Measurements from ENCODE around the gene CDH23.

CDH23 gene

GRCh38 chr10:71820966-71821365, 424.2 kb downstream of the CDH23 start:
- no peak for DNase-seq (ENCODE audit: low read depth)

GRCh38 chr10:71821909-71822763, 425.4 kb downstream of the CDH23 start:
- no peak for DNase-seq (ENCODE audit: low read depth)

- DNase-seq (ENCODE audit: low read depth), result no peak
These were observed 426.6 kb downstream of the CDH23 start for GRCh38 chr10:71823356-71823755.

- DNase-seq (ENCODE audit: low read depth), result no peak
These were observed 427.6 kb downstream of the CDH23 start for GRCh38 chr10:71824333-71824732.

- DNase-seq (ENCODE audit: low read depth), result no peak
These were observed 428.5 kb downstream of the CDH23 start for GRCh38 chr10:71825217-71825616.

- DNase-seq (ENCODE audit: low read depth), result no peak
These were observed 431.1 kb downstream of the CDH23 start for GRCh38 chr10:71827852-71828251.

- DNase-seq (ENCODE audit: low read depth), result no peak
These were observed 432.0 kb downstream of the CDH23 start for GRCh38 chr10:71828702-71829101.

GRCh38 chr10:71829171-71829570, 432.5 kb downstream of the CDH23 start:
- DNase-seq (ENCODE audit: low read depth), result no peak

GRCh38 chr10:71829896-71830295, 433.2 kb downstream of the CDH23 start:
- DNase-seq (ENCODE audit: low read depth), result no peak

- no peak for DNase-seq (ENCODE audit: low read depth)
These were observed 434.0 kb downstream of the CDH23 start for GRCh38 chr10:71830726-71831125.

- no peak for DNase-seq (ENCODE audit: low read depth)
These were observed 435.2 kb downstream of the CDH23 start for GRCh38 chr10:71831646-71832552.

GRCh38 chr10:71832967-71833366, 436.2 kb downstream of the CDH23 start:
- no peak for DNase-seq (ENCODE audit: low read depth)

GRCh38 chr10:71833451-71834342, 437.0 kb downstream of the CDH23 start:
- no peak for DNase-seq (ENCODE audit: low read depth)

- DNase-seq (ENCODE audit: low read depth), result no peak
These were observed 437.6 kb downstream of the CDH23 start for GRCh38 chr10:71834343-71834674.

GRCh38 chr10:71835671-71836595, 439.2 kb downstream of the CDH23 start:
- DNase-seq (ENCODE audit: low read depth), result peak; percentile 95

- DNase-seq (ENCODE audit: low read depth), result no peak
These were observed 439.9 kb downstream of the CDH23 start for GRCh38 chr10:71836596-71836974.

- no peak for DNase-seq (ENCODE audit: low read depth)
These were observed 440.5 kb downstream of the CDH23 start for GRCh38 chr10:71837098-71837827.

- DNase-seq (ENCODE audit: low read depth), result no peak
These were observed 441.8 kb downstream of the CDH23 start for GRCh38 chr10:71838264-71839211.
